Panc1 (cell line): ENCODE results near the gene FMN2. TPM values are rescaled to one million over a fixed set of nuclear protein-coding genes. Genes with fewer than 3 reads are reported as not detected.

Experiments used
- ATAC-seq: fragments of 200-7000 bp; cut with Tn5 transposase; 2 replicates; pipeline ENCODE4 v1.9.1; 2020; ENCODE audit warnings: mild to moderate bottlenecking, moderate library complexity
- BruUV-seq: library from RNA; stranded (reverse); fragments of 400-500 nt; replicated peaks from 2 replicates; lab custom pipeline; 2021; lab: Mats Ljungman, UMichigan
- CTCF ChIA-PET: fragments of 300-600 bp; sonication (Branson Sonifier 250); formaldehyde crosslinking; loops from one replicate; lab custom pipeline; 2022; ENCODE audit warnings: antibody characterized with exemption; lab: Charles Lee
- POLR2A ChIA-PET: fragments of 300-600 bp; sonication (Branson Sonifier 250); formaldehyde crosslinking; loops from one replicate; lab custom pipeline; 2022; ENCODE audit warnings: antibody characterized with exemption; lab: Charles Lee
- DNase-seq: peaks from one replicate; pipeline ENCODE4 v3.0.0-alpha.2; 2010; ENCODE audit warnings: low read depth, low spot score
- H3K27ac ChIP-seq: 2 replicates; pipeline ENCODE4 v1.5.1; 2011; ENCODE audit warnings: mild to moderate bottlenecking, low read length, inconsistent platforms
- H3K27me3 ChIP-seq: fragments of 200-500 bp; sonication (Bioruptor generic); 2 replicates; pipeline ENCODE4 v1.6.0; 2014; ENCODE audit warnings: low read length, inconsistent platforms; ENCODE audit not compliant: control insufficient read depth, insufficient read depth
- H3K36me3 ChIP-seq: fragments of 200-500 bp; sonication (Bioruptor generic); 2 replicates; pipeline ENCODE4 v1.5.1; 2014; ENCODE audit warnings: inconsistent platforms, mild to moderate bottlenecking, low read length, moderate library complexity; ENCODE audit not compliant: control insufficient read depth, insufficient read depth
- H3K4me1 ChIP-seq: 2 replicates; pipeline ENCODE4 v1.5.1; 2011; ENCODE audit warnings: inconsistent platforms, mild to moderate bottlenecking, low read length, moderate library complexity; ENCODE audit not compliant: control insufficient read depth, insufficient read depth
- H3K4me3 ChIP-seq, 2 experiments: 2 replicates each; pipeline ENCODE4 v1.5.1; 2011 to 2012; ENCODE audit warnings: low read depth in 2 of 2, low read length in 2 of 2, mild to moderate bottlenecking in 2 of 2, inconsistent platforms in 1 of 2, moderate library complexity in 1 of 2
- H3K9me3 ChIP-seq: fragments of 200-500 bp; sonication (Bioruptor generic); 2 replicates; pipeline ENCODE4 v1.5.1; 2014; ENCODE audit warnings: low read depth, mild to moderate bottlenecking, inconsistent platforms, low read length, moderate library complexity; ENCODE audit not compliant: control insufficient read depth, insufficient read depth
- CTCF ChIP-seq: fragments of 450-650 bp; IDR thresholded peaks from 2 replicates; pipeline ENCODE4 v1.5.1; 2017; ENCODE audit warnings: mild to moderate bottlenecking
- POLR2AphosphoS5 ChIP-seq: IDR thresholded peaks from 2 replicates; pipeline ENCODE4 v1.6.1; 2012; ENCODE audit warnings: mild to moderate bottlenecking, low read depth, low read length, moderate library complexity
- REST ChIP-seq, 2 experiments: IDR thresholded peaks; 2 replicates each; pipeline ENCODE4 v1.6.1; 2011 to 2012; ENCODE audit warnings: low read depth in 2 of 2, control low read depth in 1 of 2, low read length in 1 of 2, mild to moderate bottlenecking in 1 of 2, moderate library complexity in 1 of 2; ENCODE audit not compliant: insufficient read depth in 1 of 2
- SIN3A ChIP-seq: IDR thresholded peaks from 2 replicates; pipeline ENCODE4 v1.6.1; 2012; ENCODE audit warnings: low read depth, mild to moderate bottlenecking, low read length, moderate library complexity, borderline replicate concordance; ENCODE audit not compliant: insufficient read depth
- TCF7L2 ChIP-seq: IDR thresholded peaks from 2 replicates; pipeline ENCODE4 v1.6.1; 2011; ENCODE audit warnings: mild to moderate bottlenecking, low read depth, low read length, inconsistent platforms
- in situ Hi-C: cut with HindIII; loops from 2 replicates; pipeline ENCODE4 v1.10.0; 2016; ENCODE audit warnings: low sequenced_read_pairs, low pct_unique_long_range_greater_than_20kb
- intact Hi-C: fragments of 100-400 bp; cut with micrococcal nuclease; formaldehyde crosslinking; loops from one replicate; pipeline ENCODE4 v1.10.0; 2022; ENCODE audit not compliant: unreplicated experiment
- total RNA-seq: library from RNA; stranded (reverse); gene quantifications from one replicate; pipeline ENCODE4 v1.2.1, GENCODE V29; 2021; ENCODE audit not compliant: unreplicated experiment

Gene FMN2
- total RNA-seq, 1 experiment from 2014 or later, result 1.9 TPM

GRCh38 chr1:240405751-240406150 lies 314.1 kb downstream of the FMN2 start:
- Histone ChIP-seq H3K27ac (no peak overlapping the region), H3K4me1 (no peaks in the 10 kb centered on the region), H3K36me3 (no peaks in the 10 kb centered on the region; the same call in 1 of the 2 replicates), H3K4me3 (peak overlapping the region; percentile 26), H3K9me3 (no peaks in the 10 kb centered on the region), H3K27me3 (no peaks in the 10 kb centered on the region)
- TF ChIP-seq POLR2AphosphoS5 (no peak), CTCF (no peak), TCF7L2 (no peak), REST (IDR thresholded peaks at IDR 0.05; ENCODE audit: insufficient read depth in 1 of 2, low read depth in 2 of 2, low read length in 1 of 2) (no peak), SIN3A (no peak)
- POLR2A ChIA-PET, result no interaction called here
- DNase-seq, result no peak
- no peak for ATAC-seq
- no TSS peak for BruUV-seq
- in situ Hi-C loops, result no loop called here
- CTCF ChIA-PET, result no interaction called here
- intact Hi-C loops, result no loop called here

GRCh38 chr1:240407407-240407806 lies 315.7 kb downstream of the FMN2 start:
- H3K9me3 ChIP-seq, result no peaks in the 10 kb centered on the region
- no peaks in the 10 kb centered on the region; the same call in 1 of the 2 replicates for H3K36me3 ChIP-seq
- DNase-seq, result no peak
- in situ Hi-C loops, result no loop called here
- TF ChIP-seq TCF7L2 (no peak), POLR2AphosphoS5 (no peak), SIN3A (no peak), REST (IDR thresholded peaks at IDR 0.05; ENCODE audit: insufficient read depth in 1 of 2, low read depth in 2 of 2, low read length in 1 of 2) (no peak)
- no peaks in the 10 kb centered on the region for H3K4me1 ChIP-seq
- intact Hi-C loops, result no loop called here
- no TSS peak for BruUV-seq
- POLR2A ChIA-PET, result no interaction called here
- no peak overlapping the region for H3K27ac ChIP-seq
- H3K27me3 ChIP-seq, result no peaks in the 10 kb centered on the region
- CTCF ChIA-PET, result no interaction called here
- no peak for ATAC-seq
- H3K4me3 ChIP-seq, result no peak overlapping the region
